Measurements from ENCODE around the gene SHB.

The SHB gene

GRCh38 chr9:38068701-38069628, at the start of gene SHB:
SHB (minus strand) TSS chr9:38069227; CDS start chr9:38068645, 582 bp downstream.
- DNase-seq: peak; percentile 82

DNA sequence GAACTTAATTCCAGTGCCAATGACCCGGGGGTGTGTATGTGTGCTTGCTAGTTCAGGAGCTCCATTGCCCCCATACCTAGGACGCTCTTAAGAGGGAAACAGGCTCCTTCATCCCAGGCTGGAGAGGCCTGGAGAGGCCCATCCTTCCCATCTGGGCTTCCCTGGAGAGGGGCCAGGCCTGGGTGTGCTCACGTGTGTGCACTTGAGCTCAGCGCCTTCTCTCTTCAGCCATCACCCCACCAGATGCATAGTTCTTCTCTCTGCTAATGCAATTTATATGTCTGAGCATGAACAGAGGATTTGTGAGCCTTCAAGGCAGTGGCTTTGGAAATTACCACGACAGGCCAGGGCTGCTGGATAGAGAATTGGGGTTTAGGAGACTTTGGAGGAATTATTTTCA, 48.6 kb upstream of the SHB start:
- DNase-seq: no peak

DNA sequence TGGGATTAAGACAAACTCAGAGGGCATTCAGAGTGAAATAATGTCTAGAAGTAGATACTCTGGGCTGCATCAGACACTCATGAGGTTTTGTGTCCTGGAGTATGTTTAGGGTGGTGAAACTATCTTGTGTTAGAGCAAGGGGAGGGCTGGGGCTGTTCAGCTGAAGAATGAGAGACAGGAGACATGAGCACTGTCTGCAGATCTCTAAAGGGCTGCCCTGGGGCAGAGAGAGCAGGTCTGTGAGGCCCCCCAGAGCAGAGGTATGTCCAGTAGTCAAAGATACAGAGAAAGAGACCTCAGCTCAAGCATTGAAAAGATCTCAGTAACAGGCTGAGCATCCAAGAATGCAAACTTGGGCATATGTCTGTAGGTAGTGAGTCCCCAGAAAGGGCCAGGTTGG, 45.9 kb upstream of the SHB start:
- DNase-seq: no peak

- no peak for DNase-seq
Observed at GRCh38 chr9:38112456-38112855, 43.4 kb upstream of the SHB start.

DNA sequence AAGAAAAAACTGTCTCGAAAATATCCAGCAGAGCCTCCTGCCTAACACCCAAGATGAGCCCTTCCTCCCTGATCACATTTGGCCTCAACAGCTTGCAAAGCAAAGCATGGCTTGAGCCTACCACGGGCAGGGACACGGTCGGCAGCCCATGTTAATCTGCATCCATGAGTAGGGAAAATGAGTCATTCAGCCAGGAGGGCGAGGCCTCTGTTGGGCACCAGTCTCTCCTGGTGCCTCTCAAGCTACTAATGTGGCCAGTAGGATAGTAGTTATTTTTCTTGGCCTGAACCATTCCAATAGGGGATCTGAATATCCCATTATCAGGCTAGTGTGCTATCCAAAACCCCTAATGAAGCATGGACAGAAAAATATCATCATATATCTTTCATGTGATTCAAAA, 43.0 kb upstream of the SHB start:
- no peak for DNase-seq

GRCh38 chr9:38110476-38110875, 41.4 kb upstream of the SHB start:
- no peak for DNase-seq

GRCh38 chr9:38109601-38110000, 40.6 kb upstream of the SHB start:
- no peak for DNase-seq

GRCh38 chr9:38108326-38108725, 39.3 kb upstream of the SHB start:
- no peak for DNase-seq

GRCh38 chr9:38107811-38108304, 38.8 kb upstream of the SHB start:
- DNase-seq: no peak

- no peak for DNase-seq
Observed at GRCh38 chr9:38107405-38107804, 38.4 kb upstream of the SHB start.

DNA sequence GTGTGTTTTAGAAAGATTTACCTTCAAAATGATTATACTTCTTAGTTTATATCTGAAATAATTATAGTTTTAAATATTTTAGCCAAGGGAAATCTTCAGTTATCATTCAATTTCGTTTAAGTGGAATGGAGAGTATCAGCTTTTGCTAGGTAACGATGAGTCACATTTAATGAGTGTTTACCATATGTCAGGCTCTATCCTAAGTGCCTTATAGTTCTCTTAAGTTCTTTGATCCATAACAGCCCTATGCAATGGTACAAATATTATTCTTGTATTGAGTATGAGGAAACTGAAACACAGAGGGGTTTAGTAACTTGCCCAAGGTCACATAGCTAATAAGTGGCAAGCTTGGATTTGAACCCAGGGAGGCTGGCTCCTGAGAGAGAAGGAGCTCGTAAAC, 37.5 kb upstream of the SHB start:
- DNase-seq: no peak

DNA sequence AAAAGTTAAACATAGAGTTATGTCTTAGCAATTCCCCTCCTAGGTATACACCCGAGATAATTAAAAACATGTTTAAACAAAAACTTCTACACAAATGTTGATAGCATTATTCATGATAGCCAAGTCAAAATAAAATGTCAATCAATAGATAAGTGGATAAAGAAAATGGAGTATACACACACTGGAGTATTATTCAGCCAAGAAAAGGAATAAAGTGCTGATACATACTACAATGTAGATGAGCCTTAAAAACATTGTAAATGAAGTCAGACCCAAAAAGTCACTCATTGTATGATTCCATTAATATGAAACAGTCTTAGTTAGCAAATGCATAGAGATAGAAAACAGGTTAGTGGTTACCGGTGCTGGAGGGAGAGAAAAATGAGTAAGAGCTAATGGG, 34.3 kb upstream of the SHB start:
- DNase-seq: no peak

GRCh38 chr9:38101423-38101822, 32.4 kb upstream of the SHB start:
- DNase-seq: no peak

DNA sequence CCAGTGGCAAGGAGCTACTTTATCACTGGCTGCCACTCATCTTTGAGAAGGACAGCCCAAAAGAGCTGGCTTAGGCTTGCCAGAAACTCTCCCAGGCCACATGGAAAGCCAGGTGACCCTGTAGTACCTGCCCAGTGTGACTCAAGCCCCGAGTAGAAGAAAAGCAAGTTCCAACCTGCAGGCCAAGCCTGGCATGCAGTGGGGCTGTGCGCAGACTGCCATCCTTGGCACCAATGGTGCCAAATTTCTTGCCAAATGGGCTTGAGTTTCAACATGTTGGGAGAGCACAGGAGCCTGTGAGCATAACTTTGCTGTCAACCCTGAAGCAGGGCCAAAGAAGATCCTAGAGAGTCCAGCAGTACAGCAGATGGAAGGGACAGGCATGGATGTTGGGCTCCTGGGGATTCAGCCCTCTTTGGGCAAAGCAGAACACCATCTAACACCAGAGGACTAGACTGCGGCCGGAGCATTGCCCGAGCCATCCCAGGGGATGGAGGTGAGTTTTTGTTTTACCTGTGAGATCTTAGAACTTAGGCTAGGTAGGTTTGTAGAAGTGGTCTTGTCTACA, 27.3 kb upstream of the SHB start:
- DNase-seq: no peak

GRCh38 chr9:38094165-38094564, 25.1 kb upstream of the SHB start:
- no peak for DNase-seq

GRCh38 chr9:38092656-38093055, 23.6 kb upstream of the SHB start:
- DNase-seq: no peak

GRCh38 chr9:38092200-38092524, 23.1 kb upstream of the SHB start:
- DNase-seq: no peak

GRCh38 chr9:38091310-38092199, 22.5 kb upstream of the SHB start:
- DNase-seq: no peak

DNA sequence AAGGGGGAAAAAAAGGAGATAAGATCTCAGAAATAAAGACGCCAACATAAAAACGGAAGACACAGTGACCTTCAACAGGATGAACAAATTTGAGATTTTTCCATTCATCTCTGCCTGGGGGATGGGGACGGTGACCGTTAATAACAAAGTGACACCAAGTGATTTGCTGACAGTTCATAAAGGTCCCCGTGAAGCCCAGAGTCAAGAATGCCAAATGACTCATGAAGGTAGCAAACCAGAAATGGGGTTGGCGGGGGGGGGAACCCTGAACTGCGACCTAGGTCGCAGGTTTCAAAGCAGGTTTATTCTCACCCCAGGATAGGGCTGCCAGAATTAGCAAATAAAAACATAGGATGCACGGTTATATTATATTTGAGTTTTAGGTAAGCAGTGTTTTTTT, 21.1 kb upstream of the SHB start:
- DNase-seq: no peak

DNA sequence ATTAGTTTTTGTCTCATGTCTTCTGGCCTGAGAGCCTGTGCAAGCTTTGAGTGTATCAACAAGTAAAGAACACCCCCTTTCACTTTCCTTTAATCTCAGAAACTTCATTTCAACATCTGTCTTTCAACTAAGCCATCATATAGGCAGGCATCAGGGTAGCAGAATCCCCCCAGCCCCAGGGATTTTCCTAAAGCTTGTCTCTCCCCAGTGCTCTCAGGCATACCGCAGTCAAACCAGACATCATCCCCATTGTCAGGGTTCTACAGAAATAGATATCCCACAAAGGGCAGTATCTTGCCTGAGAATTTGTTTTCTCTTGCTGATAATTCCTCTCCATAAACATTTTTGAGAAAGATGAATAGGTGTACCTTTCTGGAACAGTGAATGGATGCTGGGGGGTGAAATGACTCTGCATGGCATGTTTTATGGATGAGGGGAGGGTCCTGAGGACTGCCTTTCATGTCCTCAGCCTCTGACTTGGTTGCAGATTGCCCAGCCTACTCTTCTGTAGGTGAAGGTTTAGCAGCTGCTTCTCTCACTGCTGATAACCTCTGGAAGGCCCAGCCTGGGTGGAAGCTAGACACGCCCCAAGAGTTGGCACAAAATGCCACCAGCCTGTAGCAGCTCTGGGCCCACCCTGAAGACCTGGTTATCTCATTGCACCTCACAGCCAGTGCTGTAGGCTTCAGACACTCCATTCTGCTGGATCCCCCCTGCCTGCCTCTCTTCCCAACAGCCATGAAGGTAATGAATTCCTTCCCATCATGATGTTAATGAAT, 20.5 kb upstream of the SHB start:
- DNase-seq: no peak

GRCh38 chr9:38088006-38088925, 19.2 kb upstream of the SHB start:
- DNase-seq: peak; percentile 71

DNA sequence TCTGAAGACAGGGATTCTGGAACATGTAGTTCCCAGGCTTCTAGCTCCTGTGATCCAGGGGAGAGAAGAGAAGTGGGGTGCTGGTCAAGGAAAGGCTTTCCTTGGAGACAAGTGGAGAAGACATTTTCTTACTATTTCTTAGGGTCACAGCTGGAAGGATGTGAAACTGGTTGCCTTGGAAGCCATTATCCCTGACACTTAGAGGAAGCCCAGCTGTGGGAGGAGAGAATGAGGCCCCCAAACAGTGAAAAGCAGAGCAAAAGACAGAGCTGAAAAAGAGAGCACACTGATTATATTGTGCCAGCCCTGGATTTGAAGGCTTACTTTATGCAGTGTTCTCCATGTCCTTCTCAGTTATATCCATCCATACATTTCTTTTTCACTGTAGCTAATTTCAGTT, 17.5 kb upstream of the SHB start:
- DNase-seq: no peak

Data from midbrain (tissue), 1 donor.